LNCAP (cell line): ENCODE results near the gene SLAMF1.
A peak's percentile ranks its signal among the peaks of the same experiment; 100 is the strongest.

Experiments used
- TF ChIP-seq, protein P1 (sequence below): fragments of 450-650 bp; IDR thresholded peaks from 2 replicates; pipeline ENCODE4 v1.5.1; 2017; ENCODE audit warnings: mild to moderate bottlenecking

The SLAMF1 gene

DNA sequence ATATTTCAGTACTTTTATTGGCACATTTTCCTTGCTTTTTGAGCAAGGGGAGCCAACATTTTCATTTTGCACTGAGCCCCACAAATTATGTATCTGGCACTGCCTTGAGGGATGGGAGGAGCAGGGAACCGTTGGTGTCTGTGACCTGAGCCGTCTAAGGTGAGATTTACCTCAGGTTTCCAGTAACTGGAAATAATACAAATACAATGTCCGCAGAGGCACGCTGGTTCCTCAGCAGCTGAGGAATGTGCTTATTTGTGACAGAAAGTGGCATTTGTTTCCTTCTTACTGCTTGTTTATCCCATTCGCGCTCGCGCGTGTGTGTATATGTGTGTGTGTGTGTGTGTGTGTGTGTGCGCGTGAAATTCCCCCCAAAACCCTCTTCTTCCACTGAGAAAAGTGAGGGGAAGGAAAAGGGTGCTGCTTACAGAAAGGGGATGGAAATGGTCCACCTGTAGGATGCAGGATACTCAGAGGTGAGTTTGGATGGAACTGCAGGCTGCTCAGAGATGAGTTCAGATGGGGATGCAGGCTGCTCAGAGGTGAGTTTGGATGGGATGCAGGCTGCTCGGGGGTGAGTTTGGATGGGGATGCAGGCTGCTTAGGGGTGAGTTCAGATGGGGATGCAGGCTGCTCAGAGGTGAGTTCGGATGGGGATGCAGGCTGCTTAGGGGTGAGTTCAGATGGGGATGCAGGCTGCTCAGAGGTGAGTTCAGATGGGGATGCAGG, 30.2 kb upstream of the SLAMF1 start:
- TF ChIP-seq, protein P1, sequence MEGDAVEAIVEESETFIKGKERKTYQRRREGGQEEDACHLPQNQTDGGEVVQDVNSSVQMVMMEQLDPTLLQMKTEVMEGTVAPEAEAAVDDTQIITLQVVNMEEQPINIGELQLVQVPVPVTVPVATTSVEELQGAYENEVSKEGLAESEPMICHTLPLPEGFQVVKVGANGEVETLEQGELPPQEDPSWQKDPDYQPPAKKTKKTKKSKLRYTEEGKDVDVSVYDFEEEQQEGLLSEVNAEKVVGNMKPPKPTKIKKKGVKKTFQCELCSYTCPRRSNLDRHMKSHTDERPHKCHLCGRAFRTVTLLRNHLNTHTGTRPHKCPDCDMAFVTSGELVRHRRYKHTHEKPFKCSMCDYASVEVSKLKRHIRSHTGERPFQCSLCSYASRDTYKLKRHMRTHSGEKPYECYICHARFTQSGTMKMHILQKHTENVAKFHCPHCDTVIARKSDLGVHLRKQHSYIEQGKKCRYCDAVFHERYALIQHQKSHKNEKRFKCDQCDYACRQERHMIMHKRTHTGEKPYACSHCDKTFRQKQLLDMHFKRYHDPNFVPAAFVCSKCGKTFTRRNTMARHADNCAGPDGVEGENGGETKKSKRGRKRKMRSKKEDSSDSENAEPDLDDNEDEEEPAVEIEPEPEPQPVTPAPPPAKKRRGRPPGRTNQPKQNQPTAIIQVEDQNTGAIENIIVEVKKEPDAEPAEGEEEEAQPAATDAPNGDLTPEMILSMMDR: no peak

DNA sequence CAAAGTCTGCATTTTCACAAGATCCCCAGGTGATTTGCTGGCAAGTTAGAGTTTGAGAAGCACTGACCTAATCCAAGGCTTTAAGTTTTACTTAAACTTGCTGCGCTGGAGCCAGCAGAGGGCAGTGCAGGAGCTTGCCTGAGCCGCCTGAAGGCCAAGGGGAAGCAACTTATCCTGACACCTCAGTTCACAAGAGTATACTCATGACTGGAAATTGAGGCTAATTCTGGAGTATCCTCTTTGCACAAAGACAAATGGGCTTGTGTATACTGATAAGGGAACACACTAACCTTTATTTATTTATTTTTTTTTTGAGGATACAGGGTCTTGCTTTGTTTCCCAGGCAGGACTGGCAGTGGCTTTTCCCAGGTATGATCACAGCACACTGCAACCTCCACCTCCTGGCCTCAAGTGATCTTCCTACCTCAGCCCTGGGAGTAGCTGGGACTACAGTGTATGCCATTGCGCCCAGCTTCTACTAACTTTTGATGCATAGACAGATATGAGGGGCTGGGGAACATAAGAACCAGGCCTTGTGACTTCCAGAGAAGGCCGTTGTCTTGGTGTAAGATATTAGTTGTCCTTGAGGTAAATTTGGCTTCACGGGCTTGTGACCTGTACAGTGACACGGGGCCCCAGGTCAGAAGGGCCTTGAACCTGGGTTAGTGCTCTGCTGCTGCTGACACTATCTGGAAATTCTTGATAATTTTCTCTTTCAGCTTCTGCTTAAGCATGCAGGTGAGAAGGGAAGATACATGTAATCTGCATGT, 29.0 kb upstream of the SLAMF1 start:
- TF ChIP-seq, protein P1: peak; percentile 97

DNA sequence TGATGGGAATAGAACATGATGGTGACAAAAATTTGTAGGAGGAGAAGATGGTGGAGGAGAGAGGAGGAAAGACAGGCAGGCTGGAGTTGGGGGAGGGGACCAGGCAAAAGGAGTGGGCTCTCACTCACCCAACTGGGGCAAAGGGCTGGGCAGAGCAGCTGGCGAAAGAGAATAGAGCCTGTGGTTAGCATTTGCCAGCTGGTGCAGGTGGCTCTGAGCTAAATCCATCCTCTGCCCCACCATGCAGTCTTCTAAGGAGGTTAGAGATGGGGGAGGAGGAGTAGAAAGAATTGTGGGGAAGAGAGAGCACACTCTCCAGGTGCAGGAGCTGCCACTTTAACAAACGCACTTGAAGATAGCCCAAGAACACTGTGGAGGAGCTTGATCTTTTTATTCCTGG, 27.6 kb upstream of the SLAMF1 start:
- TF ChIP-seq, protein P1: no peak

DNA sequence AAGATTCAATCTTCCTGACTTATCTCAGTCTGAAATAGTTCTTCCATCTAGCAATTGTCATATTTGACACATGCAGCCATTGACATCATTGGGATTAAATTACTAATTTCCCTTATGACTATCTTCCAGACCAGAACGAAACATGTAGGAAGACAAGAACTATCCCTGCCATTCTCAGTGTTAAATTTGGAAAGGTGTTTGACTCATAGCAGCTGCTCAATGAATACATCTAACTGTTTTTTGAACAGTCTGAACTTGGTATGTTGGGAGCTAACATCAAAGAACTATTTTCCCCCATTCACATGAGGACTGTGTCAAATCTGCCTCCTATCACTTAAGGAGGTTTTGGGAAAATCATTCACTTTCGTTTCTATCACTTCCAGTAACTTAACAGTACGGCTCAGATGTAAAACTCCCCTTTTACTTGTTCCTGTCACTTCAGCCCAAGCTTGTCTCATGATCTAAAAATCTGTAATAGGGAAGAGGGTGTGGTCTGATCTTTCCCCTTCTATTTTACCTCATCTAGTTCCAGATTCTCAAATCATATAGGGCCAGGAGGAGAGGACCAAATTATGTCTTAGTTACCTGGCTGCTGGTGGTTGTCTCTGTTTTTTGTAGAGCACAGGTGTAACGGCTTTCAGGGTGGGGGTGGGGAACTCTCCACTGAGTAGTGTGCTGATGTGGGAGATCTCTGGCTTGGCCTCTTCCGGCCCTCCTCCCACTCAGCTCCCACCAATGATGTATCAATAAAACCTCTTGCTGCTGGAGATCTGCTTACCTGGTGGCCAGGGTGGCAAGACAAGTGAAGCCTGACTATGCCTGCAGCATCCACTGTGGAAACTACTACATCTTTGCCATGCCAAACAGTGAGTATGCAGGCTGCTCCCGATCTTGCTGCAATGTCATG, 26.2 kb upstream of the SLAMF1 start:
- TF ChIP-seq, protein P1: no peak

DNA sequence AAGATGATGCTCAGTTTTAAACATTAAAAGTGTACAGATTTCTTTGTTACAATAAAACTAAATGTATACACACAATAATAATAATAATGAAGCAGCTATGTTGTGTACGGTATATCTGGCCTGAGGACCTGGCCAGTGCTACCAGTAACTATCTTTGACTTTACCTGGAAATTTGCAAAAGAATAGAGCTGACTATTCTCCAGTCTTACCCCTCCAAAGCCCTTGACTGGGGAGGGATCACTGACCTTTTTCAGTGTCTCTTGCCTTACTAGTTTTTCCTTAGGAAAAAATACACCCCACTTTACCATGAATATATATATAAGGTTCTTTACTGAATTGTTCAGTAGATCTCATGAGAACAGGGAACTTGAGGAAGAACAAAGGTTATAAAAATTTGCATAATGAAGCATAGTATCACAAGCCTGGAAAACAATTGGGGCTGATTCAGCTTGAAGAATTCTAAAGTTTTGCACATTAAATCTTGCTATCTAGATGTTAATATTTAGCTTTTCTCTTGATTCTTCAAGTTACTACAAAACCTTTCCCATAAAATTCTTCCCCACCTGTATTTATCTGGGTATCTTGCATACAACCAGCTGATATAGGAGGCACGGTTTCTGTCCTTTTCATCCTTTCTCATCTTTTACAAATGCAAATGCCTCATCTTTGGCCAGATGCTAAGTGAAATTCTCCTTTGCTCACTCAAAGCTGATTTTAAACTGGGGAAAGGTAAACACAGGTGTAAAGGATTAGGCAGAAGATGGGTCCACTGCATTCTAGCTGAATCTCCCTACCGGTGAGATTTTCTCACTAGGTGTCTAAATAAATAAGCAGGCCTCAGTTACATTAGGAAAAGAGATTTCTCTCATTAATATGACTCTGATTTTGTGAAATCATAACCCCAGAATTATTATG, 25.0 kb upstream of the SLAMF1 start:
- TF ChIP-seq, protein P1: no peak

DNA sequence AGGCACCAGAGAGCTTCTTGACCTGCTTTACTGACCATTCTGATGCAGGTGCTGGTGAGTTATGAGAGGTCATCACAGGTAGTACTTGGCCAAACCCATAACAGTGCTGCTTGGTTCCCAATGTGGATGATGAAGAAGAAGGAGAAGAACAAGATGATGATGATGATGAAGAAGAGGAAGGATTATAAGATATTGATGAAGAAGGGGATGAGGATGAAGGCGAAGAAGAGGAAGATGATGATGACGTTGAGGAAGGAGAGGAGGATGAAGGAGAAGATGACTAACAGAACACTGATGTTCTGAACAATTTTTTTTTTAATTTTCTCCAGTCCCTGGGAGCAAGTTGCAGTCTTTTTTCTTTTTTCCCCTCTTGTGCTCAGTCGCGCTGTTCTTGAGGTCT, 23.9 kb upstream of the SLAMF1 start:
- TF ChIP-seq, protein P1: no peak
